ENCODE measurements around the gene LIMS2.

LIMS2 gene

DNA sequence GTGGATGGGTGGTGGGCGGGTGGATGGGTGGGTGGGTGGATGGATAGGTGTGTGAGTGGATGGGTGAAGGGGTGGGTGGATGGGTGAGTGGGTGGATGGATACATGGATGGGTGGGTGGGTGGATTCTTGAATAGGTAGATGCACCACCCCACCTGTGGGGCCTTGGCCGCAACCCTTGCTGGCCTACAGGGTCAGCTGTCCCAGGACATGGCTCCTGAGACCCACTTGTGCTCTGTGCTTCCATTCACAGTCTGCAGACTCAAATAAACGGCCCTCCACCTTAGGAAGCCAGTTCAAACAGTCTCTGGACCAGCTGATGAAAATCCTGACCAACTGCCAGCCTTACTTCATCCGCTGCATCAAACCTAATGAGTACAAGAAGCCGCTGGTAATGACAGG lies 85.5 kb downstream of the LIMS2 start:
- no peak overlapping the region for H3K4me3 ChIP-seq (ENCODE audit: low read depth, low read length)
- TF ChIP-seq, protein P1, sequence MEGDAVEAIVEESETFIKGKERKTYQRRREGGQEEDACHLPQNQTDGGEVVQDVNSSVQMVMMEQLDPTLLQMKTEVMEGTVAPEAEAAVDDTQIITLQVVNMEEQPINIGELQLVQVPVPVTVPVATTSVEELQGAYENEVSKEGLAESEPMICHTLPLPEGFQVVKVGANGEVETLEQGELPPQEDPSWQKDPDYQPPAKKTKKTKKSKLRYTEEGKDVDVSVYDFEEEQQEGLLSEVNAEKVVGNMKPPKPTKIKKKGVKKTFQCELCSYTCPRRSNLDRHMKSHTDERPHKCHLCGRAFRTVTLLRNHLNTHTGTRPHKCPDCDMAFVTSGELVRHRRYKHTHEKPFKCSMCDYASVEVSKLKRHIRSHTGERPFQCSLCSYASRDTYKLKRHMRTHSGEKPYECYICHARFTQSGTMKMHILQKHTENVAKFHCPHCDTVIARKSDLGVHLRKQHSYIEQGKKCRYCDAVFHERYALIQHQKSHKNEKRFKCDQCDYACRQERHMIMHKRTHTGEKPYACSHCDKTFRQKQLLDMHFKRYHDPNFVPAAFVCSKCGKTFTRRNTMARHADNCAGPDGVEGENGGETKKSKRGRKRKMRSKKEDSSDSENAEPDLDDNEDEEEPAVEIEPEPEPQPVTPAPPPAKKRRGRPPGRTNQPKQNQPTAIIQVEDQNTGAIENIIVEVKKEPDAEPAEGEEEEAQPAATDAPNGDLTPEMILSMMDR (IDR thresholded peaks at IDR 0.05; ENCODE audit: insufficient read depth, low read depth, low read length, missing control alignments): no peak
- DNase-seq (ENCODE audit: low read depth): no peak

DNA sequence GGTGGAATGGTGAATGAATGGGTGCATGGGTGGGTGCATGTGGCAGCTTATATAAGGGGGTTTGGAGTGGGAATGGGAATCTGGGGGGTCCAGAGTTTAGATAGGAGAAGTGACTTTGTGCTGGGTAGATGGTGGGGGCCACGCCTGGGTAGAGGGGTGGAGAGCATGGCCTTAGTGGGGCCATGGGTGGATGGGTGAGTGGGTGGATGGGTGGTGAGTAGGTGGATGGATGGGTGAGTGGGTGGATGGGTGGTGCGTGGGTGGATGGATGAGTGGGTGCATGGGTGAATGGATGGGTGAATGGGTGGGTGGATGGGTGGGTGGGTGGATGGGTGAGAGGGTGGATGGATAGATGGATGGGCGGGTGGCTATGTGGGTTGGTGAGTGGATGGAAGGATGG lies 86.0 kb downstream of the LIMS2 start:
- H3K4me3 ChIP-seq (ENCODE audit: low read depth, low read length): no peak overlapping the region
- TF ChIP-seq, protein P1 (IDR thresholded peaks at IDR 0.05; ENCODE audit: insufficient read depth, low read depth, low read length, missing control alignments): no peak
- DNase-seq (ENCODE audit: low read depth): no peak
